ENCODE measurements around the gene KCNK7. TPM values are rescaled to one million over a fixed set of nuclear protein-coding genes. Genes with fewer than 3 reads are reported as not detected.

KCNK7 gene
- total and polyA plus RNA-seq, 7 donors, result 0.54 to 1.4 (median 0.71) TPM; not detected in 4

- Histone ChIP-seq H3K4me1 (peaks cover 0 to 48% (median 42%) of the 10 kb centered on the region in 4 donors), H3K27ac (peak overlapping the region; percentile 76 to 88 (median 86)), H3K9me3 (no peaks in the 10 kb centered on the region), H3K36me3 (peaks cover 14 to 56% (median 29%) of the 10 kb centered on the region in 4 donors), H3K27me3 (no peaks in the 10 kb centered on the region), H3K4me3 (peak overlapping the region; percentile 11 to 42 (median 34))
- TF ChIP-seq POLR2A (IDR thresholded peaks at IDR 0.05) (no peak), POLR2AphosphoS5 (IDR thresholded peaks at IDR 0.05) (peak in 3 of 4 donors; percentile 11 to 27 (median 23)), EP300 (IDR thresholded peaks at IDR 0.05) (peak in 1 of 4 donors; percentile 27), CTCF (IDR thresholded peaks at IDR 0.05) (no peak)
- intact Hi-C loops (cut with DNase I), result loop anchor here (5.0 to 10.0 kb wide), 2 partner anchors 65 to 242 kb away; no protein-coding TSS in a partner anchor
- 62 to 67% methylated on average over 67 of the region's 67 CpGs for WGBS, 2 donors
- DNase-seq, result peak; percentile 99
These were observed 11.4 kb upstream of the KCNK7 start for GRCh38 chr11:65606876-65607613.

DNA sequence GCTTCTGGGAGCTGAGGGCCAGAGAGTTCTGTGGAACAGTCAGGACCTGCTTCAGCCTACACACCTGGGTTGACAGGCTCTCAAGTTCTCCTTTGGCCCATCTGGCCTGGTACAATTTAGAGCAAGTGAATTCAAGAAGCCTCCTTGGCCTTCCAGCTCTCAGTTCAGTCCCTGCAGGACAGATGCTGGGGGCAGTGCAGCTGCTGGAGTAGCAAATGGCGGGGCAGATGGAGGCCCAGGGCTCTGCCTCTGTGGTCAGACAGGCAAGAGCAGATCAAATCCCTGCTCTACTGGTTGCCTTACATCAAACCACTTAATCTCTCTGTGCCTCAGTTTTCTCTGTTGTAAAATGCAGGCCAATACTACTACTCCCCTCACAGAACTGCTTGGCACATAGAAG lies 8.7 kb upstream of the KCNK7 start:
- H3K27ac ChIP-seq, result peak overlapping the region in 1 of 4 donors; percentile 24
- 92 to 100% methylated on average over 1 of the region's 1 CpG for WGBS, 2 donors
- no peak for DNase-seq
- H3K4me1 ChIP-seq, result peaks cover 0 to 24% (median 17%) of the 10 kb centered on the region in 4 donors
- intact Hi-C loops (cut with DNase I), result loop anchor here (10.0 kb wide), 1 partner anchor 239 kb away; no protein-coding TSS in a partner anchor
- H3K27me3 ChIP-seq, result no peaks in the 10 kb centered on the region
- no peak overlapping the region for H3K4me3 ChIP-seq
- no peaks in the 10 kb centered on the region for H3K9me3 ChIP-seq
- H3K36me3 ChIP-seq, result peaks cover 17 to 67% (median 34%) of the 10 kb centered on the region in 4 donors
- no peak for TF ChIP-seq POLR2AphosphoS5 (IDR thresholded peaks at IDR 0.05)
- TF ChIP-seq POLR2A (IDR thresholded peaks at IDR 0.05), result no peak
- TF ChIP-seq CTCF (IDR thresholded peaks at IDR 0.05), result no peak
- TF ChIP-seq EP300 (IDR thresholded peaks at IDR 0.05), result no peak

GRCh38 chr11:65599955-65600246 lies 4.3 kb upstream of the KCNK7 start:
- Histone ChIP-seq H3K4me1 (peaks cover 0 to 9% (median 8%) of the 10 kb centered on the region in 4 donors), H3K36me3 (peaks cover 27 to 70% (median 38%) of the 10 kb centered on the region in 4 donors), H3K9me3 (no peaks in the 10 kb centered on the region), H3K27me3 (no peaks in the 10 kb centered on the region), H3K4me3 (no peak overlapping the region), H3K27ac (no peak overlapping the region)
- no peak for DNase-seq
- 97 to 99% methylated on average over 6 of the region's 6 CpGs for WGBS, 2 donors
- intact Hi-C loops (cut with DNase I), result loop anchor here (10.0 kb wide), 1 partner anchor 235 kb away; no protein-coding TSS in a partner anchor
- no peak for TF ChIP-seq POLR2A (IDR thresholded peaks at IDR 0.05)
- TF ChIP-seq EP300 (IDR thresholded peaks at IDR 0.05), result no peak
- no peak for TF ChIP-seq CTCF (IDR thresholded peaks at IDR 0.05)
- no peak for TF ChIP-seq POLR2AphosphoS5 (IDR thresholded peaks at IDR 0.05)

GRCh38 chr11:65599216-65599954 lies 3.8 kb upstream of the KCNK7 start:
- TF ChIP-seq EP300 (IDR thresholded peaks at IDR 0.05), result no peak
- TF ChIP-seq CTCF (IDR thresholded peaks at IDR 0.05), result no peak
- no peak for TF ChIP-seq POLR2A (IDR thresholded peaks at IDR 0.05)
- peaks cover 22 to 65% (median 33%) of the 10 kb centered on the region in 4 donors for H3K36me3 ChIP-seq

More at GRCh38 chr11:65599216-65599954, 3.8 kb upstream of the KCNK7 start:
- no peak overlapping the region for H3K27ac ChIP-seq
- DNase-seq, result no peak
- H3K4me3 ChIP-seq, result no peak overlapping the region
- peaks cover 0 to 10% (median 8%) of the 10 kb centered on the region in 4 donors for H3K4me1 ChIP-seq
- WGBS, 2 donors, result 93 to 95% methylated on average over 49 of the region's 49 CpGs
- H3K9me3 ChIP-seq, result no peaks in the 10 kb centered on the region
- H3K27me3 ChIP-seq, result no peaks in the 10 kb centered on the region
- intact Hi-C loops (cut with DNase I), result no loop called here
